Neuronal stem cell (in vitro differentiated cells): Measurements from ENCODE around the gene FAM47E.

Experiments used
- DNase-seq: peaks from one replicate; pipeline ENCODE4 v3.0.0-alpha.2; 2013; ENCODE audit warnings: low spot score
- H2AFZ ChIP-seq: one replicate; pipeline ENCODE4 v1.6.1; 2013; ENCODE audit warnings: mild to moderate bottlenecking, low read length, inconsistent platforms
- H2AK5ac ChIP-seq: 2 replicates; pipeline ENCODE4 v1.6.1; 2013; ENCODE audit warnings: low read depth, mild to moderate bottlenecking, inconsistent platforms, low read length, moderate library complexity, mixed read lengths
- H2BK120ac ChIP-seq: 2 replicates; pipeline ENCODE4 v1.6.1; 2013; ENCODE audit warnings: low read depth, mild to moderate bottlenecking, inconsistent platforms, low read length, moderate library complexity, mixed read lengths
- H2BK12ac ChIP-seq: one replicate; pipeline ENCODE4 v1.6.1; 2013; ENCODE audit warnings: low read length, inconsistent platforms
- H2BK15ac ChIP-seq: 2 replicates; pipeline ENCODE4 v1.6.1; 2013; ENCODE audit warnings: mild to moderate bottlenecking, low read length, inconsistent platforms, mixed read lengths
- H2BK5ac ChIP-seq: one replicate; pipeline ENCODE4 v1.6.1; 2013; ENCODE audit warnings: inconsistent platforms, mild to moderate bottlenecking, low read length, moderate library complexity
- H3K14ac ChIP-seq: one replicate; pipeline ENCODE4 v1.6.1; 2013; ENCODE audit warnings: low read length, inconsistent platforms
- H3K18ac ChIP-seq: 2 replicates; pipeline ENCODE4 v1.6.1; 2013; ENCODE audit warnings: low read length, inconsistent platforms
- H3K23ac ChIP-seq: 2 replicates; pipeline ENCODE4 v1.6.1; 2013; ENCODE audit warnings: low read depth, mild to moderate bottlenecking, mixed read lengths, low read length, inconsistent platforms; ENCODE audit not compliant: poor library complexity
- H3K27ac ChIP-seq: replicated peaks from 3 replicates; pipeline ENCODE4 v1.5.1; 2013; ENCODE audit warnings: low read length, inconsistent platforms
- H3K27me3 ChIP-seq, 3 experiments: 2 replicates each; pipeline ENCODE4 v1.6.1; 2013; ENCODE audit warnings: low read length in 3 of 3, mild to moderate bottlenecking in 2 of 3, inconsistent platforms in 1 of 3, low read depth in 1 of 3, mixed read lengths in 1 of 3, moderate library complexity in 1 of 3; ENCODE audit not compliant: control insufficient read depth in 3 of 3, insufficient read depth in 3 of 3
- H3K36me3 ChIP-seq, 2 donors: replicated peaks in 1 of 2; 2 replicates each; pipeline ENCODE4 v1.6.1; 2013; ENCODE audit warnings: low read length in 2 of 2; ENCODE audit not compliant: control insufficient read depth in 2 of 2, insufficient read depth in 2 of 2
- H3K4ac ChIP-seq: 2 replicates; pipeline ENCODE4 v1.6.1; 2013; ENCODE audit warnings: inconsistent platforms, mild to moderate bottlenecking, low read length, moderate library complexity
- H3K4me1 ChIP-seq, 2 donors: 1 replicate in 1 of 2; 2 replicates in 1 of 2; pipeline ENCODE4 v1.6.1; 2013; ENCODE audit warnings: low read length in 2 of 2, low read depth in 1 of 2; ENCODE audit not compliant: control insufficient read depth in 2 of 2, insufficient read depth in 1 of 2
- H3K4me2 ChIP-seq: one replicate; pipeline ENCODE4 v1.6.1; 2013; ENCODE audit warnings: mild to moderate bottlenecking, low read length, inconsistent platforms; ENCODE audit not compliant: insufficient read depth, poor library complexity, severe bottlenecking
- H3K4me3 ChIP-seq, 2 donors: 2 replicates each; pipeline ENCODE4 v1.5.1; 2013; ENCODE audit warnings: low read length in 2 of 2, mild to moderate bottlenecking in 2 of 2, inconsistent platforms in 1 of 2, moderate library complexity in 1 of 2
- H3K79me1 ChIP-seq: one replicate; pipeline ENCODE4 v1.6.1; 2013; ENCODE audit warnings: low read depth, mild to moderate bottlenecking, inconsistent platforms, low read length, moderate library complexity
- H3K9ac ChIP-seq: one replicate; pipeline ENCODE4 v1.6.1; 2013; ENCODE audit warnings: mild to moderate bottlenecking, low read depth, low read length, inconsistent platforms; ENCODE audit not compliant: poor library complexity
- H3K9me3 ChIP-seq, 2 donors: replicated peaks in 1 of 2; 2 replicates each; pipeline versions ENCODE3 to v1.6.1; 2013; ENCODE audit warnings: low read length in 2 of 2, mild to moderate bottlenecking in 2 of 2, inconsistent platforms in 1 of 2, low read depth in 1 of 2, mixed read lengths in 1 of 2, moderate library complexity in 1 of 2; ENCODE audit not compliant: control insufficient read depth in 2 of 2, insufficient read depth in 1 of 2
- H4K8ac ChIP-seq: one replicate; pipeline ENCODE4 v1.6.1; 2013; ENCODE audit warnings: low read depth, mild to moderate bottlenecking, inconsistent platforms, low read length, moderate library complexity
- H4K91ac ChIP-seq: one replicate; pipeline ENCODE4 v1.6.1; 2013; ENCODE audit warnings: low read length, low read depth, mild to moderate bottlenecking, inconsistent platforms; ENCODE audit not compliant: poor library complexity
- WGBS, 2 donors: extraction: QIAGEN DNeasy Blood & Tissue Kit; methylation state at CpG; one replicate each; pipeline ENCODE4 v1.1.7; 2013; ENCODE audit warnings: missing lambda C conversion rate in 2 of 2, mixed read lengths in 1 of 2; ENCODE audit not compliant: insufficient read length in 2 of 2, insufficient replicate concordance in 1 of 2; ENCODE audit errors: extremely low coverage in 2 of 2; 5-methylcytosine and 5-hydroxymethylcytosine counted together

The FAM47E gene

GRCh38 chr4:76206222-76206942 is 45.1 kb upstream of the FAM47E start:
- H3K79me1 ChIP-seq: peaks cover 2% of the 10 kb centered on the region
- no peak overlapping the region for H2BK120ac ChIP-seq
- H3K4me2 ChIP-seq: no peak overlapping the region
- no peak overlapping the region for H4K91ac ChIP-seq
- no peaks in the 10 kb centered on the region for H3K27me3 ChIP-seq
- no peak overlapping the region for H3K18ac ChIP-seq
- H3K27ac ChIP-seq: no peak overlapping the region
- no peak overlapping the region for H3K9ac ChIP-seq
- H3K23ac ChIP-seq: no peak overlapping the region
- no peak for DNase-seq
- no peak overlapping the region for H3K4ac ChIP-seq
- peaks cover 2 to 17% of the 10 kb centered on the region in 2 donors for H3K36me3 ChIP-seq
- H2AK5ac ChIP-seq: no peak overlapping the region
- no peak overlapping the region for H2AFZ ChIP-seq
- no peak overlapping the region for H4K8ac ChIP-seq
- H3K14ac ChIP-seq: no peak overlapping the region
- no peak overlapping the region for H2BK5ac ChIP-seq
- no peaks in the 10 kb centered on the region for H3K4me1 ChIP-seq
- no CpG with 5 or more reads among the region's 7 CpGs for WGBS, 2 donors
- H3K4me3 ChIP-seq: no peak overlapping the region
- H2BK15ac ChIP-seq: no peak overlapping the region
- no peaks in the 10 kb centered on the region for H3K9me3 ChIP-seq
- no peak overlapping the region for H2BK12ac ChIP-seq

- Histone ChIP-seq H4K8ac (no peak overlapping the region), H2BK120ac (no peak overlapping the region), H3K4ac (no peak overlapping the region), H3K18ac (no peak overlapping the region), H3K27me3 (no peaks in the 10 kb centered on the region), H3K4me2 (no peak overlapping the region), H3K27ac (no peak overlapping the region), H3K36me3 (peaks cover 2 to 17% of the 10 kb centered on the region in 2 donors), H4K91ac (no peak overlapping the region), H3K14ac (no peak overlapping the region), H2AK5ac (no peak overlapping the region), H2AFZ (no peak overlapping the region), H2BK12ac (no peak overlapping the region), H2BK5ac (no peak overlapping the region), H3K23ac (no peak overlapping the region), H3K79me1 (peaks cover 2% of the 10 kb centered on the region), H2BK15ac (no peak overlapping the region), H3K9ac (no peak overlapping the region), H3K9me3 (no peaks in the 10 kb centered on the region), H3K4me1 (peaks cover 3 to 8% of the 10 kb centered on the region in 2 donors), H3K4me3 (no peak overlapping the region)
- DNase-seq: no peak
Measured at GRCh38 chr4:76207549-76207948, 44.0 kb upstream of the FAM47E start.

GRCh38 chr4:76208005-76208765 is 43.3 kb upstream of the FAM47E start:
- Histone ChIP-seq H2AFZ (no peak overlapping the region), H2AK5ac (no peak overlapping the region), H3K4me3 (no peak overlapping the region), H3K36me3 (peaks cover 2 to 17% of the 10 kb centered on the region in 2 donors), H3K14ac (no peak overlapping the region), H3K4ac (no peak overlapping the region), H3K18ac (no peak overlapping the region), H4K91ac (no peak overlapping the region), H3K4me2 (no peak overlapping the region), H3K23ac (no peak overlapping the region), H3K4me1 (peaks cover 3 to 8% of the 10 kb centered on the region in 2 donors), H3K79me1 (peaks cover 2% of the 10 kb centered on the region), H2BK120ac (no peak overlapping the region), H3K9me3 (no peaks in the 10 kb centered on the region), H2BK5ac (no peak overlapping the region), H2BK15ac (no peak overlapping the region), H2BK12ac (no peak overlapping the region), H3K9ac (no peak overlapping the region), H4K8ac (no peak overlapping the region), H3K27ac (no peak overlapping the region), H3K27me3 (no peaks in the 10 kb centered on the region)
- WGBS, 2 donors: no CpG with 5 or more reads among the region's 9 CpGs
- no peak for DNase-seq

- H3K4ac ChIP-seq: no peak overlapping the region
- peaks cover 2 to 17% of the 10 kb centered on the region in 2 donors for H3K36me3 ChIP-seq
- H2BK120ac ChIP-seq: no peak overlapping the region
- H3K14ac ChIP-seq: no peak overlapping the region
- WGBS, 2 donors: no CpG with 5 or more reads among the region's 4 CpGs
- peaks cover 2% of the 10 kb centered on the region for H3K79me1 ChIP-seq
- H3K4me3 ChIP-seq: no peak overlapping the region
- H3K18ac ChIP-seq: no peak overlapping the region
- no peak overlapping the region for H3K23ac ChIP-seq
- no peak overlapping the region for H2BK15ac ChIP-seq
- DNase-seq: no peak
- H3K9ac ChIP-seq: no peak overlapping the region
- H2AFZ ChIP-seq: no peak overlapping the region
- no peak overlapping the region for H4K91ac ChIP-seq
- H3K4me2 ChIP-seq: no peak overlapping the region
- H4K8ac ChIP-seq: no peak overlapping the region
- no peaks in the 10 kb centered on the region for H3K9me3 ChIP-seq
- H3K4me1 ChIP-seq: peaks cover 10 to 14% of the 10 kb centered on the region in 2 donors
- no peak overlapping the region for H3K27ac ChIP-seq
- no peak overlapping the region for H2BK12ac ChIP-seq
- no peak overlapping the region for H2BK5ac ChIP-seq
- no peaks in the 10 kb centered on the region for H3K27me3 ChIP-seq
- no peak overlapping the region for H2AK5ac ChIP-seq
Measured at GRCh38 chr4:76209881-76210280, 41.6 kb upstream of the FAM47E start.
